Astrocyte of the spinal cord (primary cell): Measurements from ENCODE around the gene DUXA.

Experiments used
- DNase-seq: peaks from one replicate; pipeline ENCODE4 v3.0.0; 2011; ENCODE audit warnings: low read depth, low spot score
- H3K4me3 ChIP-seq: 2 replicates; pipeline ENCODE4 v1.5.1; 2011; ENCODE audit warnings: low read depth, mild to moderate bottlenecking, low read length, moderate library complexity
- in situ Hi-C: cut with HindIII; loops from 2 replicates; pipeline ENCODE4 v1.10.0; 2017; ENCODE audit warnings: low sequenced_read_pairs
- TF ChIP-seq, protein P1 (sequence below): IDR thresholded peaks from 2 replicates; pipeline ENCODE4 v1.5.1; 2012; ENCODE audit warnings: low read depth, mild to moderate bottlenecking, low read length, inconsistent platforms

The DUXA gene

DNA sequence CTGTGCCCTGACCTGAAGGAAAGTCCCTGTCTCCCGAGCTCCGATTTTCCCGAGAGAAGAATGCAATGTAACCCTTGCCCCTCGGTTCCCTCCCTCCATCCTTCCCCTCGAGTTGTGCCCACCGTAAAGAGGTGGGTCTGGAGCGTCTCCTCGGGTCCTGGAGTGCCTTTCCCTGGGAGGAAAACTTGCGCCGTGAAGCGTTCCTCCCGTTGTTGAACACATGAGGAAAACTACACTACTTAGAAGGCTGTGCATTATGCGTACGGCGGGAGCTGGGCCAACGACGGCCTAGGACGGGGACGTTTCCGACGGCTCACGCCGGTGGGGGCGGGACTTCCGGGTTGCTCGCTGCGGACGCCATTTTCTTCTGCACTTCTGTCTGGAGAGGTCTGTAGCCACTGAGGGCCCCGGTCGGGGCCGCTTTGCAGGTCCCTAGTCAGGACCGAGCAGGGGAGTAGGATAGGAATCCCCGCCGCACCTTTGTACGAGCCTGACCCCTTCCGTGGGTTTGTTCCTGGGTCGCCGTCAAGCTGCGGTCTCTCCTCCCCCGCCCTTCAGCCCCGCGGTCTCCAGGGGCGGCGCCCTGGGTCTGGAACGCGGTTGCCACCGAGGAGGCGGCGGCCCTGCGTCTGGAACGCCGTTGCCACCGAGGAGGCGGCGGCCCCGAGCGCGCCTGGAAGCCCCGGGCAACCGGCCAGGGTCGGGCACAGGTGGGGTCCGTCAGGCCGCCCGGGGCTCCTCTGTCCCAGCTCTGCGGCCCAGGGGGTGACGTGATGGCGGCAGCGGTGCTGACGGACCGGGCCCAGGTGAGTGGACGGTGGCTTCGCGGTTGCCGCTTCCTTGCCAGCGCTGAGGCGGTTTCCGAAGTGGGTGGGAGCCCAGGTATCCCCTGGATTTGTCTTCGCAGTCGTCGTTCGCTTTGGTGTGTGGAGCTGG lies 24.1 kb upstream of the DUXA start, which contains the start of gene ZNF264:
Gene ZNF264, plus strand, starts transcription at position 360 of the 936 bp plus-strand sequence. Its CDS starts 414 bp downstream, at position 774.
- TF ChIP-seq, protein P1, sequence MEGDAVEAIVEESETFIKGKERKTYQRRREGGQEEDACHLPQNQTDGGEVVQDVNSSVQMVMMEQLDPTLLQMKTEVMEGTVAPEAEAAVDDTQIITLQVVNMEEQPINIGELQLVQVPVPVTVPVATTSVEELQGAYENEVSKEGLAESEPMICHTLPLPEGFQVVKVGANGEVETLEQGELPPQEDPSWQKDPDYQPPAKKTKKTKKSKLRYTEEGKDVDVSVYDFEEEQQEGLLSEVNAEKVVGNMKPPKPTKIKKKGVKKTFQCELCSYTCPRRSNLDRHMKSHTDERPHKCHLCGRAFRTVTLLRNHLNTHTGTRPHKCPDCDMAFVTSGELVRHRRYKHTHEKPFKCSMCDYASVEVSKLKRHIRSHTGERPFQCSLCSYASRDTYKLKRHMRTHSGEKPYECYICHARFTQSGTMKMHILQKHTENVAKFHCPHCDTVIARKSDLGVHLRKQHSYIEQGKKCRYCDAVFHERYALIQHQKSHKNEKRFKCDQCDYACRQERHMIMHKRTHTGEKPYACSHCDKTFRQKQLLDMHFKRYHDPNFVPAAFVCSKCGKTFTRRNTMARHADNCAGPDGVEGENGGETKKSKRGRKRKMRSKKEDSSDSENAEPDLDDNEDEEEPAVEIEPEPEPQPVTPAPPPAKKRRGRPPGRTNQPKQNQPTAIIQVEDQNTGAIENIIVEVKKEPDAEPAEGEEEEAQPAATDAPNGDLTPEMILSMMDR = no peak
- DNase-seq = peak; percentile 91
- H3K4me3 ChIP-seq = peak within 1 kb of the TSS; percentile 96
- in situ Hi-C loops = no loop called here

GRCh38 chr19:57190301-57190700 lies 23.0 kb upstream of the DUXA start:
- H3K4me3 ChIP-seq = no peak overlapping the region
- no peak for DNase-seq
- TF ChIP-seq, protein P1 = no peak
- in situ Hi-C loops = no loop called here

- H3K4me3 ChIP-seq = peak overlapping the region; percentile 29
- in situ Hi-C loops = no loop called here
- DNase-seq = peak; percentile 38
- TF ChIP-seq, protein P1 = no peak
Measured at GRCh38 chr19:57171551-57172081, 4.3 kb upstream of the DUXA start.

- H3K4me3 ChIP-seq = no peak overlapping the region
- in situ Hi-C loops = no loop called here
- TF ChIP-seq, protein P1 = no peak
- DNase-seq = no peak
Measured at GRCh38 chr19:57165846-57166245, 1.4 kb downstream of the DUXA start.

DNA sequence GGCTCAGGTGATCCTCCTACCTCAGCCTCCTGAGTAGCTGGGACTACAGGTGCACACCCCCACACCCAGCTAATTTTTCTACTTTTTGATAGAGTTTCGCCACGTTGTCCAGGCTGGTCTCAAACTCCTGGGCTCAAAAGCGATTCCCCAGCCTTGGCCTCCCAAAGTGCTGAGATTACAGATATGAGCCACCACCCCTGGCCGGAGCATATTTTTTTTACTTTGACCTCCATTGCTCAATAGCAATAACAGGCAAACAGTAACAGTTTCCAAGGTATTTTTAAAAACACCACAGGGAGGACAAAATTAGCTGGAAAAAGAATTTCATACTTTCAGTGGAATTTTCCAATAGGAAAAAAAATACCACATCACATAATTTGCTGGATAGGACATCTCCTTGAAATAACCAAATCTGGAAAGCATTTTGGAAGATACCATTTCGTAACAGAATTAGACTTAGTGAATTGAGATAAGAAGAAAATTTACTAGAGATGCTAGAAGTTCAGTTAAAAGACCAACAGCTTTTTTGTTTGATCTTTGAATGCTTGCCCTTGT lies 5.2 kb downstream of the DUXA start:
- in situ Hi-C loops = no loop called here
- no peak overlapping the region for H3K4me3 ChIP-seq
- DNase-seq = no peak
- TF ChIP-seq, protein P1 = no peak

- in situ Hi-C loops = no loop called here
- no peak overlapping the region for H3K4me3 ChIP-seq
- TF ChIP-seq, protein P1 = no peak
- DNase-seq = no peak
Measured at GRCh38 chr19:57152921-57153320, 14.4 kb downstream of the DUXA start.
